H1 (cell line): Measurements from ENCODE around the gene HES1. TPM values are rescaled to one million over a fixed set of nuclear protein-coding genes. Genes with fewer than 3 reads are reported as not detected.

ENCODE experiments used
- CBX5 ChIP-seq: fragments of 300-800, 300-1000 bp; sonication (generic); IDR thresholded peaks from 2 replicates; pipeline ENCODE4 v1.7.1; 2016; ENCODE audit warnings: antibody characterized with exemption, low read length, low read depth
- E2F6 ChIP-seq: IDR thresholded peaks from 2 replicates; pipeline ENCODE4 v1.6.1; 2012; ENCODE audit warnings: inconsistent platforms
- EP300 ChIP-seq, 2 experiments: IDR thresholded peaks; 1 replicate in 1 of 2; 2 replicates in 1 of 2; pipeline ENCODE4 v1.6.1; 2011 to 2012; ENCODE audit warnings: low read depth in 2 of 2, low read length in 2 of 2, mild to moderate bottlenecking in 2 of 2, borderline replicate concordance in 1 of 2, inconsistent platforms in 1 of 2, moderate library complexity in 1 of 2
- POLR2AphosphoS5 ChIP-seq: IDR thresholded peaks from 2 replicates; pipeline ENCODE4 v1.6.1; 2011; ENCODE audit warnings: low read depth, low read length
- RFX5 ChIP-seq: IDR thresholded peaks from 2 replicates; pipeline ENCODE4 v1.6.1; 2011; ENCODE audit warnings: low read depth, low read length, improper control_type of control experiment, borderline replicate concordance
- RNF2 ChIP-seq: fragments of 200-900, 300-1000 bp; sonication (generic); IDR thresholded peaks from 2 replicates; pipeline ENCODE4 v1.7.1; 2016; ENCODE audit warnings: borderline replicate concordance, low read depth, mild to moderate bottlenecking, antibody characterized with exemption, low read length; ENCODE audit not compliant: poor library complexity, severe bottlenecking; ENCODE audit errors: missing control alignments
- SAP30 ChIP-seq: fragments of 300-600 bp; sonication (generic); IDR thresholded peaks from 2 replicates; pipeline ENCODE4 v1.7.1; 2012; ENCODE audit warnings: low read length, moderate library complexity, mild to moderate bottlenecking, inconsistent platforms; ENCODE audit not compliant: insufficient read depth, insufficient replicate concordance
- SP2 ChIP-seq: IDR thresholded peaks from 2 replicates; pipeline ENCODE4 v1.6.1; 2012; ENCODE audit warnings: mild to moderate bottlenecking, low read length, inconsistent platforms
- SP4 ChIP-seq: IDR thresholded peaks from 2 replicates; pipeline ENCODE4 v1.6.1; 2012; ENCODE audit warnings: low read length, inconsistent platforms
- SUZ12 ChIP-seq: fragments of 200-600 bp; sonication (generic); IDR thresholded peaks from 2 replicates; pipeline ENCODE4 v1.6.1; 2012; ENCODE audit warnings: mild to moderate bottlenecking, inconsistent platforms, low read length, moderate library complexity, mixed read lengths
- polyA plus RNA-seq, 7 experiments: library from polyadenylated mRNA; depleted of rRNA in 3 of 7; stranded (reverse) in 5 of 7; unstranded in 2 of 7; fragments of >200 nt in 5 of 7; fragments of 200-250 nt in 2 of 7; gene quantifications; 1 replicate in 5 of 7; 2 replicates in 1 of 7; 4 replicates in 1 of 7; pipeline versions ENCODE4 v1.2.1 to v1.2.3, GENCODE V29; 2011 to 2013; ENCODE audit warnings: missing spikeins in 2 of 7, mixed read lengths in 2 of 7
- total RNA-seq: library from RNA; stranded (reverse); fragmentation: NEBNext Ultra II Directional; extraction: Animal tissue kit (Norgen Biotek cat#: 25700); gene quantifications from 2 replicates; pipeline ENCODE4 v1.2.1, GENCODE V29; 2021
- TF ChIP-seq, protein P1 (sequence below): fragments of 300-600 bp; sonication (generic); IDR thresholded peaks from 2 replicates; pipeline ENCODE4 v1.7.1; 2012; ENCODE audit warnings: low read length, moderate library complexity, mild to moderate bottlenecking, inconsistent platforms; ENCODE audit not compliant: insufficient replicate concordance

The HES1 gene
- total and polyA plus RNA-seq, 2 of the 8 experiments (the other 6 are each of a cell fraction or from before 2014, with no cell fraction given): 7.9 to 12.9 TPM

GRCh38 chr3:194090716-194091115 is 45.2 kb upstream of the HES1 start (continued):
- TF ChIP-seq, protein P1, sequence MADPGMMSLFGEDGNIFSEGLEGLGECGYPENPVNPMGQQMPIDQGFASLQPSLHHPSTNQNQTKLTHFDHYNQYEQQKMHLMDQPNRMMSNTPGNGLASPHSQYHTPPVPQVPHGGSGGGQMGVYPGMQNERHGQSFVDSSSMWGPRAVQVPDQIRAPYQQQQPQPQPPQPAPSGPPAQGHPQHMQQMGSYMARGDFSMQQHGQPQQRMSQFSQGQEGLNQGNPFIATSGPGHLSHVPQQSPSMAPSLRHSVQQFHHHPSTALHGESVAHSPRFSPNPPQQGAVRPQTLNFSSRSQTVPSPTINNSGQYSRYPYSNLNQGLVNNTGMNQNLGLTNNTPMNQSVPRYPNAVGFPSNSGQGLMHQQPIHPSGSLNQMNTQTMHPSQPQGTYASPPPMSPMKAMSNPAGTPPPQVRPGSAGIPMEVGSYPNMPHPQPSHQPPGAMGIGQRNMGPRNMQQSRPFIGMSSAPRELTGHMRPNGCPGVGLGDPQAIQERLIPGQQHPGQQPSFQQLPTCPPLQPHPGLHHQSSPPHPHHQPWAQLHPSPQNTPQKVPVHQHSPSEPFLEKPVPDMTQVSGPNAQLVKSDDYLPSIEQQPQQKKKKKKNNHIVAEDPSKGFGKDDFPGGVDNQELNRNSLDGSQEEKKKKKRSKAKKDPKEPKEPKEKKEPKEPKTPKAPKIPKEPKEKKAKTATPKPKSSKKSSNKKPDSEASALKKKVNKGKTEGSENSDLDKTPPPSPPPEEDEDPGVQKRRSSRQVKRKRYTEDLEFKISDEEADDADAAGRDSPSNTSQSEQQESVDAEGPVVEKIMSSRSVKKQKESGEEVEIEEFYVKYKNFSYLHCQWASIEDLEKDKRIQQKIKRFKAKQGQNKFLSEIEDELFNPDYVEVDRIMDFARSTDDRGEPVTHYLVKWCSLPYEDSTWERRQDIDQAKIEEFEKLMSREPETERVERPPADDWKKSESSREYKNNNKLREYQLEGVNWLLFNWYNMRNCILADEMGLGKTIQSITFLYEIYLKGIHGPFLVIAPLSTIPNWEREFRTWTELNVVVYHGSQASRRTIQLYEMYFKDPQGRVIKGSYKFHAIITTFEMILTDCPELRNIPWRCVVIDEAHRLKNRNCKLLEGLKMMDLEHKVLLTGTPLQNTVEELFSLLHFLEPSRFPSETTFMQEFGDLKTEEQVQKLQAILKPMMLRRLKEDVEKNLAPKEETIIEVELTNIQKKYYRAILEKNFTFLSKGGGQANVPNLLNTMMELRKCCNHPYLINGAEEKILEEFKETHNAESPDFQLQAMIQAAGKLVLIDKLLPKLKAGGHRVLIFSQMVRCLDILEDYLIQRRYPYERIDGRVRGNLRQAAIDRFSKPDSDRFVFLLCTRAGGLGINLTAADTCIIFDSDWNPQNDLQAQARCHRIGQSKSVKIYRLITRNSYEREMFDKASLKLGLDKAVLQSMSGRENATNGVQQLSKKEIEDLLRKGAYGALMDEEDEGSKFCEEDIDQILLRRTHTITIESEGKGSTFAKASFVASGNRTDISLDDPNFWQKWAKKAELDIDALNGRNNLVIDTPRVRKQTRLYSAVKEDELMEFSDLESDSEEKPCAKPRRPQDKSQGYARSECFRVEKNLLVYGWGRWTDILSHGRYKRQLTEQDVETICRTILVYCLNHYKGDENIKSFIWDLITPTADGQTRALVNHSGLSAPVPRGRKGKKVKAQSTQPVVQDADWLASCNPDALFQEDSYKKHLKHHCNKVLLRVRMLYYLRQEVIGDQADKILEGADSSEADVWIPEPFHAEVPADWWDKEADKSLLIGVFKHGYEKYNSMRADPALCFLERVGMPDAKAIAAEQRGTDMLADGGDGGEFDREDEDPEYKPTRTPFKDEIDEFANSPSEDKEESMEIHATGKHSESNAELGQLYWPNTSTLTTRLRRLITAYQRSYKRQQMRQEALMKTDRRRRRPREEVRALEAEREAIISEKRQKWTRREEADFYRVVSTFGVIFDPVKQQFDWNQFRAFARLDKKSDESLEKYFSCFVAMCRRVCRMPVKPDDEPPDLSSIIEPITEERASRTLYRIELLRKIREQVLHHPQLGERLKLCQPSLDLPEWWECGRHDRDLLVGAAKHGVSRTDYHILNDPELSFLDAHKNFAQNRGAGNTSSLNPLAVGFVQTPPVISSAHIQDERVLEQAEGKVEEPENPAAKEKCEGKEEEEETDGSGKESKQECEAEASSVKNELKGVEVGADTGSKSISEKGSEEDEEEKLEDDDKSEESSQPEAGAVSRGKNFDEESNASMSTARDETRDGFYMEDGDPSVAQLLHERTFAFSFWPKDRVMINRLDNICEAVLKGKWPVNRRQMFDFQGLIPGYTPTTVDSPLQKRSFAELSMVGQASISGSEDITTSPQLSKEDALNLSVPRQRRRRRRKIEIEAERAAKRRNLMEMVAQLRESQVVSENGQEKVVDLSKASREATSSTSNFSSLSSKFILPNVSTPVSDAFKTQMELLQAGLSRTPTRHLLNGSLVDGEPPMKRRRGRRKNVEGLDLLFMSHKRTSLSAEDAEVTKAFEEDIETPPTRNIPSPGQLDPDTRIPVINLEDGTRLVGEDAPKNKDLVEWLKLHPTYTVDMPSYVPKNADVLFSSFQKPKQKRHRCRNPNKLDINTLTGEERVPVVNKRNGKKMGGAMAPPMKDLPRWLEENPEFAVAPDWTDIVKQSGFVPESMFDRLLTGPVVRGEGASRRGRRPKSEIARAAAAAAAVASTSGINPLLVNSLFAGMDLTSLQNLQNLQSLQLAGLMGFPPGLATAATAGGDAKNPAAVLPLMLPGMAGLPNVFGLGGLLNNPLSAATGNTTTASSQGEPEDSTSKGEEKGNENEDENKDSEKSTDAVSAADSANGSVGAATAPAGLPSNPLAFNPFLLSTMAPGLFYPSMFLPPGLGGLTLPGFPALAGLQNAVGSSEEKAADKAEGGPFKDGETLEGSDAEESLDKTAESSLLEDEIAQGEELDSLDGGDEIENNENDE: no peak
- TF ChIP-seq SP4 (no peak), CBX5 (no peak), RFX5 (no peak), POLR2AphosphoS5 (no peak), RNF2 (no peak), SAP30 (no peak), EP300 (IDR thresholded peaks at IDR 0.05; ENCODE audit: borderline replicate concordance in 1 of 2, low read depth in 2 of 2, low read length in 2 of 2) (no peak), SP2 (no peak), E2F6 (no peak), SUZ12 (no peak)
